GM12878 (cell line): ENCODE data around the gene ZNF335.
"Not testable (repeated sequence)": the region's sequence is repeated elsewhere in the genome, so short reads cannot be mapped to it uniquely, and the experiment has no call there.

Source experiments
- POLR2A ChIP-seq: IDR thresholded peaks from 2 replicates; pipeline ENCODE4 v1.6.1; 2011; ENCODE audit warnings: low read depth, mild to moderate bottlenecking, low read length
- RAD51 ChIP-seq: fragments of 450-650 bp; IDR thresholded peaks from 2 replicates; pipeline ENCODE4 v1.6.1; 2016; ENCODE audit warnings: moderate library complexity, mild to moderate bottlenecking, inconsistent platforms

DNA sequence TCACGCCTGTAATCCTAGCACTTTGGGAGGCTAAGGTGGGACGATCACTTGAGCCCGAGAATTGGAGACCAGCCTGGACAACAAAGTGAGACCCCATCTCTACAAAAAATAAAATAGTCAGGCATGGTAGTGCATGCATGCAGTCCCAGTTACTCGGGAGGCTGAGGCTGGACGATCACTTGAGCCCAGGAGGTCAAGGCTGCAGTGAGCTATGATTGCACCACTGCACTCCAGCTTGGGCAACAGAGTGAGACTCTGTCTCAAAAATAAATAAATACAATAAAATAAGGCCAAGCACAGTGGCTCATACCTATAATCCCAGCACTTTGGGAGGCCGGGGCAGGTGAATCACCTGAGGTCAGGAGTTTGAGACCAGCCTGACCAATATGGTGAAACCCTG is 70.7 kb downstream of the ZNF335 start:
- not testable (repeated sequence) for TF ChIP-seq RAD51, POLR2A
